AG10803 (cell line): ENCODE data around the gene IL6ST.
"Not testable (repeated sequence)": the region's sequence is repeated elsewhere in the genome, so short reads cannot be mapped to it uniquely, and the experiment has no call there.

Experiments used
- DNase-seq: peaks from one replicate; pipeline ENCODE4 v3.0.0; 2010; ENCODE audit warnings: low read depth
- H3K4me3 ChIP-seq: 2 replicates; pipeline ENCODE4 v1.5.1; 2011; ENCODE audit warnings: mild to moderate bottlenecking, low read length, control low read depth
- TF ChIP-seq, protein P1 (sequence below): conservative IDR thresholded peaks from 2 replicates; pipeline ENCODE4 v1.5.1; 2011; ENCODE audit warnings: mild to moderate bottlenecking, low read length, control low read depth, inconsistent platforms

IL6ST gene

DNA sequence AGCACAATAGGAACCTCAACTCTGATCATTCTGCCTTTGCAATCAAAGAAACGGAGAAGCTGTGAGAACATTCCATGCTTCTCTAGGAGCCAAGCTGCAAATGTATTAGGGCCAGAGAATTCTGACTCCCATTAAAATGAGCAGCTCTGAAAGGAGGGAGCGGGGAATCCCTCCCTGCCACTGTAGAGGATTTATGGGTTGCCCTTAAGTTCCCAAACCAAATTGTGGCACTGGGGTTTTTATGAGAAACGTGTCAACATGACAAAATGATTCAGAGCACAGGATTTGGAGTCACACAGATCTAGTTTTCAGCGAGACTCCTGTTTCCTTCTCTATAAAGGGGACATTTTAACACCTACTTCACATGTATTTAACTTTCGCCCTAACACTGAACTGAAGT, 1.8 kb downstream of the IL6ST start:
- DNase-seq, result peak; percentile 48
- H3K4me3 ChIP-seq, result peak overlapping the region; percentile 91
- TF ChIP-seq, protein P1, sequence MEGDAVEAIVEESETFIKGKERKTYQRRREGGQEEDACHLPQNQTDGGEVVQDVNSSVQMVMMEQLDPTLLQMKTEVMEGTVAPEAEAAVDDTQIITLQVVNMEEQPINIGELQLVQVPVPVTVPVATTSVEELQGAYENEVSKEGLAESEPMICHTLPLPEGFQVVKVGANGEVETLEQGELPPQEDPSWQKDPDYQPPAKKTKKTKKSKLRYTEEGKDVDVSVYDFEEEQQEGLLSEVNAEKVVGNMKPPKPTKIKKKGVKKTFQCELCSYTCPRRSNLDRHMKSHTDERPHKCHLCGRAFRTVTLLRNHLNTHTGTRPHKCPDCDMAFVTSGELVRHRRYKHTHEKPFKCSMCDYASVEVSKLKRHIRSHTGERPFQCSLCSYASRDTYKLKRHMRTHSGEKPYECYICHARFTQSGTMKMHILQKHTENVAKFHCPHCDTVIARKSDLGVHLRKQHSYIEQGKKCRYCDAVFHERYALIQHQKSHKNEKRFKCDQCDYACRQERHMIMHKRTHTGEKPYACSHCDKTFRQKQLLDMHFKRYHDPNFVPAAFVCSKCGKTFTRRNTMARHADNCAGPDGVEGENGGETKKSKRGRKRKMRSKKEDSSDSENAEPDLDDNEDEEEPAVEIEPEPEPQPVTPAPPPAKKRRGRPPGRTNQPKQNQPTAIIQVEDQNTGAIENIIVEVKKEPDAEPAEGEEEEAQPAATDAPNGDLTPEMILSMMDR, result no peak

DNA sequence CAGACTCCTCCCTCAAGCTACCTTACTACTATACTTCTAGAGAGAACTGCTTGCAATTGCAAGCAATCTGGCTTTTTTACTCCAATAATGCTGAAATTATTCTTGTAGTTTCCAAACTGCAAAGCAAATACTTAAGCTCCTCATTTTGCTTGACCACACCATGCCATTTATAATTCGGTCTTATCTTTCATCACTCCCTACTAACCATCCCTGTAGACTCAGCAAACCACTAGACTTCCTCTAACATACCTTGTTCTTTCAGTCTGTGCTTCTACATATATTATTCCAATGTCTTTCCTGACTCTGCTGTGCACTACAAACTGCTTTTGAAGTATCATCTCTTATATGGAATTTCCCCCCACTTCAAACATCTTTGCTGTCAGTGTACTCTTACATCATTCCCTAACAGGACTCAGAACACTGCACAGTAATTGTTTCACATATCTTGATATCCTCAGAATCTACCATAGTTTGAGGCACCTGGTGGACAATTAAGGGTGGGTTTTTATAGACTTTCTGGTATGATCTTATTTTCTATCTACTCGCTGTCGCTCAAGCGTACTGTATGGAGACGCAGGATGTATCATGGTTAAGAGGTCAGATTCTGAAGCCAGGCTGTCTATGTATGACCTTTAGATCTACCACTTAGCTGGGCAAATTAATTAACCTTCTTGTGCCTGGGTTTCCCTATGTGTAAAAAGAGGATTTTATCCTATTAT, 2.8 kb downstream of the IL6ST start:
- TF ChIP-seq, protein P1, result no peak
- peak; percentile 58 for DNase-seq
- peak overlapping the region; percentile 91 for H3K4me3 ChIP-seq

- DNase-seq, H3K4me3 ChIP-seq: not testable (repeated sequence)
These were observed 3.9 kb downstream of the IL6ST start for GRCh38 chr5:55990895-55991294.

- no peak for DNase-seq
- no peak overlapping the region for H3K4me3 ChIP-seq
- TF ChIP-seq, protein P1, result no peak
These were observed 4.9 kb downstream of the IL6ST start for GRCh38 chr5:55989860-55990259.

GRCh38 chr5:55988979-55989638, 5.7 kb downstream of the IL6ST start:
- TF ChIP-seq, protein P1, result no peak
- no peak for DNase-seq
- H3K4me3 ChIP-seq, result no peak overlapping the region

DNA sequence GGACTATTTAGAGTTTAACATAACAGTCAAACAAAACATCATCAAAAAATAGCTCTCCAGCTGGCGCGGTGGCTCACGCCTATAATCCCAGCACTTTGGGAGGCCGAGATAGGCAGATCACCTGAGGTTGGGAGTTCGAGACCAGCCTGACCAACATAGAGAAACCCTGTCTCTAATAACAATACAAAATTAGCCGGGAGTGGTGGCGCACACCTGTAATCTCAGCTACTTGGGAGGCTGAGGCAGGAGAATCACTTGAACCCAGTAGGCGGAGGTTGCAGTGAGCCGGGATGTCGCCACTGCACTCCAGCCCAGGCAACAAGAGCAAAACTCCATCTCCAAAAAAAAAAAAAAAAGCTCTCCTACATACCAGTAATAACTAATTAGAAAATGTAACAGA, 6.3 kb downstream of the IL6ST start:
- not testable (repeated sequence) for H3K4me3 ChIP-seq

DNA sequence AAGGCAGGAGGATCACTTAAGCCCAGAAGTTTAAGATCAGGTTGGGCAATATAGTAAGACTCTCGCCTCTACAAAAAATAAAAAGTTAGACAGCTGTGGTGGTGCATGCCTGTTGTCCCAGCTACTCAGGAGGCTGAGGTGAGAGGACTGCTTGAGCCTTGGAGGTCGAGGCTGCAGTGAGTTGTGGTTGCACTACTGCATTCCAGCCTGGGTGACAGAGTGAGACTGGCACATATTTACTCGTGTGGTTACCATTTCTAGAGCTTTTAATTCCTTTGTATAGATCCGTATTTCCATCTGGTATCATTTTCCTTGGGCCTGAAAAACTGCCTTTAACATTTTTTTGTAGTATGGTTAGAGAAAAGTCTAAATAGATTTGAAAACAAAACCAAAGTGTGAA, 7.8 kb downstream of the IL6ST start:
- H3K4me3 ChIP-seq, result no peak overlapping the region
- peak; percentile 34 for DNase-seq
- TF ChIP-seq, protein P1, result no peak

More for the DNA sequence above, 6.3 kb downstream of the IL6ST start:
- not testable (repeated sequence) for DNase-seq

DNA sequence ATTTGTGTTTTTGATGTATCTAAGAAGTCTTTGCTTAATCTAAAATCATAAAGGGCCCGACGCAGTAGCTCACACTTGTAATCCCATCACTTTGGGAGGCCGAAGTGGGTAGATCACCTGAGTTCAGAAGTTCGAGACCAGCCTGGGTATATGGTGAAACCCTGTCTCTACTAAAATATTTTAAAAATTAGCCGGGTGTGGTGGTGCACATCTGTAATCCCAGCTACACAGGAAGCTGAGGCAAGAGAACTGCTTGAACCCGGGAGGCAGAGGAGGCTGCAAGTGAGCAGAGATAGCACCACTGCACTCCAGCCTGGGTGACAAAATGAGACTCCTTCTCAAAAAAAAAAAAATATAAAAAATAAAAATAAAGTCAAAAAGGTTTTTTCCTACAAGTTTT, 9.6 kb downstream of the IL6ST start:
- H3K4me3 ChIP-seq, result no peak overlapping the region
- DNase-seq, result no peak
- TF ChIP-seq, protein P1, result no peak
